ENCODE measurements around the gene JUN.

Gene JUN

GRCh38 chr1:58762806-58763205 lies 21.0 kb downstream of the JUN start:
- DNase-seq (ENCODE audit: low read depth): no peak

DNA sequence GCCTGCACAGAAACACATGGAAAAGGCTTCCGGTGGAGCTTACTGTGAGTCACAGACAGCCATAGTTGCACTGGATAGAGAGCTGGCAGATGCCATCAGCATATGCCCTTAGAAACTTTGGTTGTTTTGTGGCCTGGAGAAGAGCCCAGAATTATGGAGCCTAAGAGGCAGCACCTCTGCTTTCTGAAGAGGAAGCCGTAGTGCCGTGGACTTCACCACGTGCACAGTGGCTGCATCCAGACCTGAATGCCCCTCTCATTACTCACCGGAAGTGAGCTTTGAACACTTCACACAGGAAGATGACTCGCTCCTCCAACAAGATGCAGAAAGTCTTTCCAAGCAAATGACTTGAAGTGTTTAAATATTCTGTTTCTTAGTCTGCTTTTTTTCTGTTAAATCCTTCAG lies 28.4 kb downstream of the JUN start:
- DNase-seq (ENCODE audit: low read depth): peak; percentile 20

- DNase-seq (ENCODE audit: low read depth): no peak
These were observed 29.0 kb downstream of the JUN start for GRCh38 chr1:58754683-58755467.

DNA sequence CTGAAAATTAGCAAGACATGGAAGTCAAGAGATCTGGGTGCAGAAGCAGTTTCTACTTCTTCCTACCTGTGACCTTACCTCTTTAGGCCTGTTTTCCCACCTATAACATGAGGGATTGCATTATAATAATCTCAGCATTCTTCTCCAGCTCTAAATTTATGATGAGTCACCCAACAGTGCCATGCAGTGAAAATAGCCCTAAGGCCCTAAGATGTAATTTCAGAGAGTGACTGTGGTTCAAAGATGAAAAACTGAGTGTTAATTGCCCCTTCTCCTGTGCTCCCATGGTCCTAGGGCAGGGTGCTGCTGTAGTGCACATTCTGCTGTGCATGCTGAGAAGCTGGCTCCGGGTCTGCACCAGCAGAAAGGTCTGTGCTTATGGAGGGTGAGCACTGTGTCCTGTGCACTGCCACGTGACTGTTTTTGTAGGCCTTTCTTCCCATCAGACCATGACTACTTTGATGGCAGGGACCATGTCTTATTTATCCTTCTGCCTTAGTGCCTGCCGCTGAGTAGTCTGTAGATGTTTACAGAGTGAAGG lies 29.7 kb downstream of the JUN start:
- no peak for DNase-seq (ENCODE audit: low read depth)

DNA sequence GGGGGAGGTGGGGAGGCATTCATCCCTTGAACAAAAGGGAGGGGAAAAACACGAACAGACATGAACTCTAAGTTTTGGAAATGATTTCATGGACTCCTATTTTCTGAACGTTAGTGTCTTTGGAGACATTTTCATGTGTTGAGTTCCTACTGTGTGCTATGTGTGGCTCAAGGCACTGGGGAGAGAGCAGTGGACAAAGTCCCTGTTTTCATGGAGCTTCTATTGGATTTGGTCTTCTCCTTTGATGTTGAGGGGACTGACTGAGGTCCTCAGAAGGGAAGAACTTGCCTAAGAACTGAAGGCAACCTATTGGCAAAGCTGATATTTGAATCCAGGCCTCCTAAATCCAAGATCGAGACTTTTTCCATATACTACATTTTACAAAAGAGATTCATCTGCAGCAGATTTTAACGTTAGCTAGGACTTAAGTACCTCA lies 30.4 kb downstream of the JUN start:
- no peak for DNase-seq (ENCODE audit: low read depth)

DNA sequence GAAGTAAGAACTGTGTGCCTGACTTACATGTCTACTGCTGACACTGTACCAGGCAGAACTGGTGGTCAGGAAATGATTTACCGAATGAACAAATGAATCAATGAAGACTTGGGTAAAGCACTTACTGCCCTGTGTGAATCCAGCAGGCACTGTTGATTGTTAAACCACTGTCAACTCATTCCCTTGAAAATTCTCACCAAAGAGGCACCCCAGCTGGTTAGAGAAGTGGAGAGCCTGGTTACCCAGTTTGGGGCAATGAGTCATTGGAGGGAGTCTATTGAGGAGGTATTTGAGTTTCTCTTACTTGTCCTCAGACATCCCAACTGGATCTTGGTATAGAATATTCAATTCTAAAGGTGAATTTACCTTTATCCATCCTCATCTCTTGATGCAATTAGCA lies 34.2 kb downstream of the JUN start:
- DNase-seq (ENCODE audit: low read depth): no peak

- DNase-seq (ENCODE audit: low read depth): no peak
These were observed 35.2 kb downstream of the JUN start for GRCh38 chr1:58748666-58749065.

DNA sequence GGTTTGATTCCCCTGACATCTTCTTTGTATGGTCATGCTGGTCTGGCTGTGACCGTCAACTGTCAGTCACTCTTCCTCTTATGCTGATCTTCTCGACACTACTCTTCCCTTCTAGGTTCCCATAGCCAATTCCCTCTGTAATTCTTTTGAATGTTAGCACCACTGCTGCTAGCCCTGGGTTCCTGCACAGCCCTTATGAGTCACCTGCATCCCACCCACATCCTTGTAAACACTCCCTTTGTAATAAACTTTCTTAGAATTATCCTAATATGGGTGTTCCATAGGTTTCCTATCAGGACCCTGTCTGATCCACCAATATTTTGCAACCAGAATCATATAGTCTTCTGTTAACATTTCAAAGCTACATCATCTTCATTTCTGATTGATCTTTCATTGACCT lies 37.1 kb downstream of the JUN start:
- DNase-seq (ENCODE audit: low read depth): no peak

GRCh38 chr1:58746182-58746581 lies 37.7 kb downstream of the JUN start:
- no peak for DNase-seq (ENCODE audit: low read depth)

DNA sequence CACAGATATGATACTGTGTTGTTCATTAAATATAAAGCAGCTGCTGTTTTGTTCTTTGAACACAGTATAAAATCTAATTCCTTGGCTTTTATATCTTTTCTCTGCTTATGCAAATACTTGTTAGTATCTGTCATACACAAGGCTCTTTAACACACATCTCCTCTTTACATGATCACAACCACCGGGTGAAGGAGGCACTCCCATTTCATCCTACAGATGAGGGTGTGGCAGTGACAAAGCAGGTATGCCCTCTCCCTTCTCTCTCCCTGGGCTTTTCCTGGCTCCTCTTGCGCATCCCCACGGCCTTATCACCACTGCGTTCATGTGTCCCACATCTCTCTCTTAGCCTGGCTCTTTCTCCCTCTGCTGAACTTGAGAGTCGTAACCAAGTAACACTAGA lies 38.2 kb downstream of the JUN start:
- DNase-seq (ENCODE audit: low read depth): no peak

GRCh38 chr1:58745117-58745516 lies 38.7 kb downstream of the JUN start:
- no peak for DNase-seq (ENCODE audit: low read depth)

DNA sequence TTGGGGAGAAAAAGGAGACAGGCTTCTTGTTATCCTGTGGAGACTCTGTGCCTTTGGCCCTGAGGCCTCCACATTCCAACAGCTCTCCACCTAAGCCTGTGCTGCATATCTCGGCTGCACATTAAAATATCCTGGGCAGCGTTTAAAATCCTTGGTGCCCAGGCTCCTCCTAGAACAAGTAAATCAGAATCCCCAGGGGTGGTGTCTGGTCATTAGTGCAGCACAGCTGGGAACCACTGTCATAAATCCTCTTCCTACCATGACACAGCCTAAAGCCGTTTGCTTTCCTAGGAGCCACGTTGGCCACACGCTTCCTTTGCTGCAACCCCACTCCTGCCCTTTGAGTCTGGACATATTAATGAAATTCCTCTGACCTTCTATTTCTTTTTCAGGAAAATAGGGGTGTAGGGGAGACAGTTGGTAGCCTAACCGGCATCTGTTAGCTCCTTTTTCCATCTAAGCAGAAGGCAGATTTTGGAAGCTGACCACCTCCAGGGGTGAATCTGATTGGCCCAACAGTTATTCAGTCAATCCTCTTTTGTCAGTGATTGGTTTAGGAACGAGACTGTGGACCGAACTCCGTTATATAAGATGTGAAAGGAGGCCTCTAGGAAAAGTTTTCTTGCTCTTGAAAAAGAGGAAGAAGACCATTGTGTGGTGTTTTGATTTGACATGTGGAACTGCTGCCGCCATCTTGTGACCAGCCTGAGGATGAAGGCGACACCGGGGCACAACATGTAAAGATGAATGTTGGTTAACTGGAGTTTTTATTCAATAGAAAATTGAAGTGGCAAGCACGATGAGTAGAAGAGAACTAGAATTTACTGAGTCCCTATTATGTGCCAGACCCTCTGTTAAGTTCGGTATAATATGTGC lies 41.9 kb downstream of the JUN start:
- DNase-seq (ENCODE audit: low read depth): no peak

DNA sequence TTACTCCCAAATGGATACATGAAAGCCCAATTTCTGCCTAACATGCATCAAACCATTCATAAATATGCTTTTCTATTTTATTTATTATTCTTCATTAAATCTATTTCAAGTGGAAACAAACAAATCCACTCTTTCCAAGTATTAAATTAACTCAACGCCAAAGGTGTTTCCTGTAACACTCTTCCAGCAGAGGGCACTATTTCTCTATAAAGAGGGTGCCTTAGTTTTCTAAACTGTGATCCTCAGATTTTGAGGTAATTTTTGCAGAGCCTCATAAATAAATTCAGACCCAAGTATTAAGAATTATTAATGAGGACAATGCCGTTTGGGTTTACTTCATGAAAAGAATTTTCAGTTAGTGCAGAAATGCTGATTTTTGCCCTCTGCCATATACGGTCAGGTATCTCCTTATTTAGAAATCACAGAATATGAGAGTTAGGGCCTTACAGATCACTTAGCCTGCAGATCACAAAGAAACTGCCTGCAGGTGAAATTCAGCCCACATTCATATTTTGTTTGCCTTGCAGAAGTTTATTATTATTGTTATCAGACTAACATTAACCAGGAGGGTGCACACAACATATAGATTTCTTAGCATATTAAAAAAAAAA lies 43.9 kb downstream of the JUN start:
- DNase-seq (ENCODE audit: low read depth): no peak

DNA sequence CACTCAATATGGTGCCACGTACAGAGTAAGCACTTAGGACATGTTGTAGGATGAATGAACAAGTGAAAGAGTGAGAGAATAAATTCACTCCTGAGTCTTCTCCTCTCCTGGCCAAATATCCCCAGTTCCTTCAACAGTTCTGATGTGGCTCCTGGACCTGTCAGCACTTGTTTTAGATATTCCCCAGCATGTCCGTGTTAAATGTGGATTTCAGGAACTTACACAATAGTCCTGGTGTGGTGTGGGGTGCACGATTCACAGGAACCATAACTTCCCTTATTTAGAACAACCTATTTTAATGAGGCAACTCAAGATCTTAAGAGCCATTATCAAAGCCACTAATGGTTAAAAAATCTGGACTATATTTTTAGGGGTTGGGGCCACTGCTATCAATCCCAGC lies 45.0 kb downstream of the JUN start:
- DNase-seq (ENCODE audit: low read depth): no peak

- no peak for DNase-seq (ENCODE audit: low read depth)
These were observed 48.3 kb downstream of the JUN start for GRCh38 chr1:58735586-58735985.

DNA sequence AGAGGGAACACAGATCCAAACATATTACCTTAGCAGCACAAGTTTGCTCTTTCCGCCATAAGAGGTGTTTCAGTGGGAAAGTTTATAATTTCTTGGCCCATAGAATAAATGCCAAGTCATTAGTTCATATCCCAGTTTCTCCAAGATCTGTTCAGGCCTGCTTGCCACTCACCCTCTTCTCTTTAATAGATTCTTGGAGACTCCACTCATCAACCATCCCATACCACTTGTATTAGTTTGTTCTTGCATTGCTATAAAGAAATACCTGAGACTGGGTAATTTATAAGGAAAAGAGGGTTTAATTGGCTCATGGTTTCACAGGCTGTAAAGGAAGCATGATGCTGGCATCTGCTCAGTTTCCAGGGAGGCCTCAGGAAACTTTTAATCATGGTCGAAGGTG lies 49.2 kb downstream of the JUN start:
- DNase-seq (ENCODE audit: low read depth): no peak

GRCh38 chr1:58732087-58732775 lies 51.6 kb downstream of the JUN start:
- DNase-seq (ENCODE audit: low read depth): no peak
